H9 (cell line): ENCODE data around the gene PEMT. TPM values are rescaled to one million over a fixed set of nuclear protein-coding genes. Genes with fewer than 3 reads are reported as not detected.

Source experiments
- DNase-seq: peaks from one replicate; pipeline ENCODE4 v3.0.0-alpha.2; 2017
- H2AFZ ChIP-seq: one replicate; pipeline ENCODE4 v1.6.1; 2013; ENCODE audit warnings: mild to moderate bottlenecking, low read length, control low read depth, moderate library complexity
- H2AK5ac ChIP-seq: 2 replicates; pipeline ENCODE4 v1.6.1; 2013; ENCODE audit warnings: low read length, control low read depth, mixed read lengths; ENCODE audit not compliant: insufficient read length
- H2BK120ac ChIP-seq: one replicate; pipeline ENCODE4 v1.6.1; 2013; ENCODE audit warnings: low read depth, mild to moderate bottlenecking, low read length, control low read depth, inconsistent platforms; ENCODE audit not compliant: poor library complexity, severe bottlenecking
- H2BK12ac ChIP-seq: 2 replicates; pipeline ENCODE4 v1.6.1; 2013; ENCODE audit warnings: low read length, control low read depth, mixed read lengths, low read depth; ENCODE audit not compliant: insufficient read length
- H2BK15ac ChIP-seq: 2 replicates; pipeline ENCODE4 v1.6.1; 2013; ENCODE audit warnings: low read depth, low read length, control low read depth
- H2BK20ac ChIP-seq: one replicate; pipeline ENCODE4 v1.6.1; 2013; ENCODE audit warnings: low read depth, mild to moderate bottlenecking, low read length, control low read depth, inconsistent platforms; ENCODE audit not compliant: poor library complexity, severe bottlenecking
- H2BK5ac ChIP-seq: 2 replicates; pipeline ENCODE4 v1.6.1; 2013; ENCODE audit warnings: low read length, control low read depth, mixed read lengths; ENCODE audit not compliant: insufficient read length
- H3K14ac ChIP-seq: 2 replicates; pipeline ENCODE4 v1.6.1; 2013; ENCODE audit warnings: low read length, control low read depth; ENCODE audit not compliant: insufficient read depth
- H3K18ac ChIP-seq: 2 replicates; pipeline ENCODE4 v1.6.1; 2013; ENCODE audit warnings: low read depth, mild to moderate bottlenecking, mixed read lengths, low read length, control low read depth; ENCODE audit not compliant: insufficient read length
- H3K23ac ChIP-seq: 2 replicates; pipeline ENCODE4 v1.6.1; 2013; ENCODE audit warnings: low read length, control low read depth, mixed read lengths, low read depth; ENCODE audit not compliant: insufficient read length
- H3K23me2 ChIP-seq: 2 replicates; pipeline ENCODE4 v1.6.1; 2013; ENCODE audit warnings: low read depth, mild to moderate bottlenecking, mixed read lengths, low read length, control low read depth; ENCODE audit not compliant: insufficient read length, poor library complexity, severe bottlenecking
- H3K27ac ChIP-seq: 2 replicates; pipeline ENCODE4 v1.5.1; 2013; ENCODE audit warnings: low read length, control low read depth, mixed read lengths, low read depth; ENCODE audit not compliant: insufficient read length
- H3K27me3 ChIP-seq: 2 replicates; pipeline ENCODE4 v1.6.1; 2013; ENCODE audit warnings: low read length, control low read depth, inconsistent platforms; ENCODE audit not compliant: insufficient read depth
- H3K4ac ChIP-seq: 2 replicates; pipeline ENCODE4 v1.6.1; 2013; ENCODE audit warnings: low read depth, mild to moderate bottlenecking, control low read depth, inconsistent platforms, low read length, moderate library complexity
- H3K4me1 ChIP-seq: 2 replicates; pipeline ENCODE4 v1.6.1; 2013; ENCODE audit warnings: low read length, control low read depth, inconsistent platforms; ENCODE audit not compliant: insufficient read depth
- H3K4me2 ChIP-seq: 2 replicates; pipeline ENCODE4 v1.6.1; 2013; ENCODE audit warnings: low read length, control low read depth, mixed read lengths; ENCODE audit not compliant: insufficient read length, insufficient read depth
- H3K56ac ChIP-seq: 2 replicates; pipeline ENCODE4 v1.6.1; 2013; ENCODE audit warnings: low read depth, mild to moderate bottlenecking, mixed read lengths, low read length, control low read depth; ENCODE audit not compliant: insufficient read length
- H3K79me1 ChIP-seq: 2 replicates; pipeline ENCODE4 v1.6.1; 2013; ENCODE audit warnings: low read depth, mild to moderate bottlenecking, moderate library complexity, low read length, control low read depth, inconsistent platforms; ENCODE audit not compliant: insufficient read depth, poor library complexity, severe bottlenecking
- H3K79me2 ChIP-seq: 2 replicates; pipeline ENCODE4 v1.6.1; 2013; ENCODE audit warnings: low read length, control low read depth, inconsistent platforms; ENCODE audit not compliant: insufficient read depth
- H3K9ac ChIP-seq: 2 replicates; pipeline ENCODE4 v1.6.1; 2013; ENCODE audit warnings: low read length, control low read depth, mixed read lengths; ENCODE audit not compliant: insufficient read length; ENCODE audit errors: extremely low read depth
- H3K9me3 ChIP-seq: one replicate; pipeline ENCODE4 v1.6.1; 2013; ENCODE audit warnings: low read depth, low read length, inconsistent platforms; ENCODE audit not compliant: control insufficient read depth
- H3T11ph ChIP-seq: one replicate; pipeline ENCODE4 v1.6.1; 2013; ENCODE audit warnings: mild to moderate bottlenecking, low read length, control low read depth, inconsistent platforms
- H4K20me1 ChIP-seq: one replicate; pipeline ENCODE4 v1.6.1; 2013; ENCODE audit not compliant: control insufficient read depth, insufficient read length, insufficient read depth
- H4K5ac ChIP-seq: 2 replicates; pipeline ENCODE4 v1.6.1; 2013; ENCODE audit warnings: low read depth, mild to moderate bottlenecking, mixed read lengths, low read length, control low read depth; ENCODE audit not compliant: insufficient read length
- H4K8ac ChIP-seq: replicated peaks from 2 replicates; pipeline ENCODE4 v1.6.1; 2013; ENCODE audit warnings: low read length, control low read depth, mixed read lengths, low read depth; ENCODE audit not compliant: insufficient read length
- H4K91ac ChIP-seq: 2 replicates; pipeline ENCODE4 v1.6.1; 2013; ENCODE audit warnings: low read depth, mild to moderate bottlenecking, moderate library complexity, mixed read lengths, low read length, control low read depth; ENCODE audit not compliant: insufficient read length
- H3K27ac Mint-ChIP-seq, 3 experiments: 2 replicates in 2 of 3; 3 replicates in 1 of 3; pipeline ENCODE4 v1.8.0; 2020 to 2021; ENCODE audit warnings: mixed read lengths in 3 of 3, mild to moderate bottlenecking in 1 of 3, moderate library complexity in 1 of 3
- H3K27me3 Mint-ChIP-seq: 2 replicates; pipeline ENCODE4 v1.8.0; 2021; ENCODE audit warnings: low read depth, mild to moderate bottlenecking, moderate library complexity, mixed read lengths
- H3K36me3 Mint-ChIP-seq, 3 experiments: 2 replicates in 2 of 3; 3 replicates in 1 of 3; pipeline ENCODE4 v1.8.0; 2020 to 2021; ENCODE audit warnings: low read depth in 3 of 3, mixed read lengths in 3 of 3; ENCODE audit not compliant: insufficient read depth in 1 of 3
- H3K4me1 Mint-ChIP-seq, 2 experiments: 2 replicates each; pipeline ENCODE4 v1.8.0; 2020; ENCODE audit warnings: mixed read lengths in 2 of 2
- H3K4me3 Mint-ChIP-seq, 2 experiments: 2 replicates in 1 of 2; 3 replicates in 1 of 2; pipeline ENCODE4 v1.8.0; 2020 to 2021; ENCODE audit warnings: mild to moderate bottlenecking in 2 of 2, mixed read lengths in 2 of 2, moderate library complexity in 1 of 2
- H3K9me3 Mint-ChIP-seq, 2 experiments: 2 replicates in 1 of 2; 3 replicates in 1 of 2; pipeline ENCODE4 v1.8.0; 2020; ENCODE audit warnings: mild to moderate bottlenecking in 2 of 2, mixed read lengths in 2 of 2, moderate library complexity in 1 of 2
- CTCF ChIP-seq: fragments of 200-600 bp; sonication (generic); conservative IDR thresholded peaks from 3 replicates; pipeline ENCODE4 v1.8.0; 2021; ENCODE audit warnings: antibody characterized with exemption, mild to moderate bottlenecking
- WGBS: extraction: QIAGEN DNeasy Blood & Tissue Kit; methylation state at CpG from one replicate; pipeline ENCODE4 v1.1.7; 2013; ENCODE audit warnings: missing lambda C conversion rate, low lambda C conversion rate, mixed read lengths; ENCODE audit not compliant: insufficient read length; ENCODE audit errors: extremely low coverage; 5-methylcytosine and 5-hydroxymethylcytosine counted together
- total RNA-seq: library from RNA; stranded (reverse); gene quantifications from 2 replicates; pipeline ENCODE4 v1.2.1, GENCODE V29; 2021

Gene PEMT
- total RNA-seq, 1 experiment from 2014 or later, result 63.2 TPM

GRCh38 chr17:17558431-17558830 is 33.1 kb downstream of the PEMT start:
- no peak overlapping the region for H3K18ac ChIP-seq
- H3K4ac ChIP-seq, result no peak overlapping the region

More at GRCh38 chr17:17558431-17558830, 33.1 kb downstream of the PEMT start:
- no peaks in the 10 kb centered on the region for H3K4me1 ChIP-seq
- no peak overlapping the region for H3K9ac ChIP-seq
- H2BK15ac ChIP-seq, result no peak overlapping the region
- no peak overlapping the region for H2BK5ac ChIP-seq
- DNase-seq, result no peak
- no peaks in the 10 kb centered on the region for H4K20me1 ChIP-seq
- H3K23ac ChIP-seq, result no peak overlapping the region
- Mint-ChIP-seq H3K27ac (peak overlapping the region in 2 of 3 experiments; percentile 23 to 59; a peak in 1 of 7 replicates), H3K4me3 (no peak overlapping the region), H3K36me3 (peaks cover 0 to 2% (median 0%) of the 10 kb centered on the region in 3 experiments; a peak in 2 of 7 replicates), H3K27me3 (no peaks in the 10 kb centered on the region), H3K4me1 (no peaks in the 10 kb centered on the region), H3K9me3 (no peaks in the 10 kb centered on the region)
- no peak overlapping the region for H2BK120ac ChIP-seq
- H3K79me2 ChIP-seq, result no peaks in the 10 kb centered on the region
- H3T11ph ChIP-seq, result no peak overlapping the region
- H3K14ac ChIP-seq, result no peak overlapping the region
- H2BK12ac ChIP-seq, result no peak overlapping the region
- no peak overlapping the region for H3K4me2 ChIP-seq
- H3K27ac ChIP-seq, result no peak overlapping the region
- no peak; the same call in 2 of the 3 replicates for TF ChIP-seq CTCF
- no peak overlapping the region for H4K5ac ChIP-seq
- no peak overlapping the region for H3K56ac ChIP-seq
- H2AK5ac ChIP-seq, result no peak overlapping the region
- no peak overlapping the region for H4K8ac ChIP-seq
- no peaks in the 10 kb centered on the region for H3K23me2 ChIP-seq
- H3K9me3 ChIP-seq, result no peaks in the 10 kb centered on the region
- H3K79me1 ChIP-seq, result no peaks in the 10 kb centered on the region
- WGBS, result no CpG with 5 or more reads among the region's 8 CpGs
- no peak overlapping the region for H2BK20ac ChIP-seq
- H2AFZ ChIP-seq, result no peak overlapping the region
- no peak overlapping the region for H4K91ac ChIP-seq
- H3K27me3 ChIP-seq, result no peaks in the 10 kb centered on the region
